Muscle of back (tissue), 13 donors: ENCODE data around the gene SERF2. TPM values are rescaled to one million over a fixed set of nuclear protein-coding genes. Genes with fewer than 3 reads are reported as not detected.
A peak's percentile ranks its signal among the peaks of the same experiment; 100 is the strongest.

Experiments used
- DNase-seq, 3 donors: peaks; one replicate each; pipeline versions ENCODE4 v3.0.0 to v3.0.0-alpha.2; 2013
- long read RNA-seq, 9 donors: transcript quantifications; one replicate each; lab custom pipeline, GENCODE V29; 2026
- polyA plus RNA-seq, 10 donors: library from polyadenylated mRNA; unstranded; fragments of 120-200 nt; gene quantifications; one replicate each; pipeline ENCODE4 v1.2.1, GENCODE V29; 2013; ENCODE audit not compliant: insufficient read length in 10 of 10

The SERF2 gene
- 100 to 1,000 TPM; 415 to 739 (median 567) TPM for polyA plus RNA-seq
- long read RNA-seq, donor 1, transcript SERF2-207 (2 exons, 582 nt): minor isoform, 77 of 496 reads
- long read RNA-seq, donor 1, transcript SERF2-201 (3 exons, 1,537 nt): major isoform, 404 of 496 reads
- long read RNA-seq, donor 1, transcript SERF2-216 (2 exons, 1,030 nt): minor isoform, 8 of 496 reads
- long read RNA-seq, donor 1, partial matches to known transcripts: 0 of 496 reads
- long read RNA-seq, donor 1, other reads (novel, unspliced or antisense): 0 of 496 reads
- long read RNA-seq, donor 2, transcript SERF2-216 (2 exons, 1,030 nt): minor isoform, 9 of 404 reads
- long read RNA-seq, donor 2, transcript SERF2-201 (3 exons, 1,537 nt): major isoform, 343 of 404 reads
- long read RNA-seq, donor 2, transcript SERF2-207 (2 exons, 582 nt): minor isoform, 45 of 404 reads
- long read RNA-seq, donor 2, partial matches to known transcripts: 5 of 404 reads
- long read RNA-seq, donor 2, other reads (novel, unspliced or antisense): 0 of 404 reads
- long read RNA-seq, donor 3, partial matches to known transcripts: 0 of 1 reads
- long read RNA-seq, donor 3, other reads (novel, unspliced or antisense): 0 of 1 reads
- long read RNA-seq, donor 4, transcript SERF2-216 (2 exons, 1,030 nt): minor isoform, 8 of 537 reads
- long read RNA-seq, donor 4, transcript SERF2-207 (2 exons, 582 nt): minor isoform, 89 of 537 reads
- long read RNA-seq, donor 4, transcript SERF2-201 (3 exons, 1,537 nt): major isoform, 430 of 537 reads
- long read RNA-seq, donor 4, transcript SERF2-202 (3 exons, 506 nt): minor isoform, 5 of 537 reads
- long read RNA-seq, donor 4, partial matches to known transcripts: 0 of 537 reads
- long read RNA-seq, donor 4, other reads (novel, unspliced or antisense): 0 of 537 reads
- long read RNA-seq, donor 5, transcript SERF2-207 (2 exons, 582 nt): minor isoform, 126 of 856 reads
- long read RNA-seq, donor 5, transcript SERF2-201 (3 exons, 1,537 nt): major isoform, 710 of 856 reads
- long read RNA-seq, donor 5, transcript SERF2-216 (2 exons, 1,030 nt): minor isoform, 7 of 856 reads
- long read RNA-seq, donor 5, transcript SERF2-202 (3 exons, 506 nt): minor isoform, 5 of 856 reads
- long read RNA-seq, donor 5, partial matches to known transcripts: 5 of 856 reads
- long read RNA-seq, donor 5, other reads (novel, unspliced or antisense): 0 of 856 reads
- long read RNA-seq, donor 6, transcript SERF2-216 (2 exons, 1,030 nt): minor isoform, 6 of 557 reads
- long read RNA-seq, donor 6, transcript SERF2-205 (3 exons, 690 nt): minor isoform, 5 of 557 reads
- long read RNA-seq, donor 6, transcript SERF2-207 (2 exons, 582 nt): minor isoform, 83 of 557 reads
- long read RNA-seq, donor 6, transcript SERF2-201 (3 exons, 1,537 nt): major isoform, 458 of 557 reads
- long read RNA-seq, donor 6, partial matches to known transcripts: 0 of 557 reads
- long read RNA-seq, donor 6, other reads (novel, unspliced or antisense): 0 of 557 reads
- long read RNA-seq, donor 7, transcript SERF2-201 (3 exons, 1,537 nt): major isoform, 342 of 421 reads
- long read RNA-seq, donor 7, transcript SERF2-216 (2 exons, 1,030 nt): minor isoform, 7 of 421 reads
- long read RNA-seq, donor 7, transcript SERF2-207 (2 exons, 582 nt): minor isoform, 55 of 421 reads
- long read RNA-seq, donor 7, partial matches to known transcripts: 9 of 421 reads
- long read RNA-seq, donor 7, other reads (novel, unspliced or antisense): 0 of 421 reads
- long read RNA-seq, donor 8, transcript SERF2-201 (3 exons, 1,537 nt): major isoform, 422 of 528 reads
- long read RNA-seq, donor 8, transcript SERF2-207 (2 exons, 582 nt): minor isoform, 75 of 528 reads
- long read RNA-seq, donor 8, partial matches to known transcripts: 19 of 528 reads
- long read RNA-seq, donor 8, other reads (novel, unspliced or antisense): 0 of 528 reads
- long read RNA-seq, donor 9, transcript SERF2-207 (2 exons, 582 nt): minor isoform, 10 of 89 reads
- long read RNA-seq, donor 9, transcript SERF2-201 (3 exons, 1,537 nt): major isoform, 72 of 89 reads
- long read RNA-seq, donor 9, partial matches to known transcripts: 0 of 89 reads
- long read RNA-seq, donor 9, other reads (novel, unspliced or antisense): 0 of 89 reads

DNA sequence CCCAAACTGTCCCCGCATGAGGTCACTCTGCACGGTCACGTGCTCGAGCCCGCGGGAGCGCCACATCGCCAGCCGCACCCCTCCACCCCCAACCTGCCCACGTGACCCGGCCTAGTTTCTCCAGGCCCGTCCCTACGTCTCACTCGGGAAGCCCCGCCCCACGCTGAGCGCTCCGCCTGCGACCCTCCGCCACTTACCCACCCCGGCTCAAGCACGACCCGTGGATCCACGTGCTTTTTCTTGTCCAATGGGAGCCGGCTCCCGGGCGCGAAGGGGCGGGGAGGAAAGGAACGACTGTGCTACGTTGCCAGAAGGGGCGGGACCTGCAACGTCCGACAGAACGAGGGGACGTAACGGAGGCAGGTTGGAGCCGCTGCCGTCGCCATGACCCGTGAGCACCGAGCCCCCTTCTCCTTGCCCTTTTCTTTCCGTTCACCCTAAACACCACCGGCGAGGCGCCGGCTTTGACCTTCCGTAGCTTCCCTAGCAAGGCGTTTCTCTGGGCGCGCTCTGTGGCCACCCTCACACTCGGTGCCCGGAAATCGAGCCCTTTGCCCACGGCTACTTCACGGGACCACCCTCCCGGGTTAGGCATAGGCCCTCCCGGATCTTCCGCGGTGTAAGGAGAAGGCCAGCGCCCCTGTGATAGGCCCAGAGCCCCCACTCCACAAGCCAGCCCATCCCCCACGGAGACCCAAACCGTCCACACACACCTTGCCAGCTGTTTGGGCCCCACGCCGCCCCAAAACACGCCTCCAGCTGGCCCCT lies at the start of gene SERF2:
TSS of gene SERF2 (plus strand) at position 328 of the 768 bp plus-strand sequence. CDS start at position 385, 57 bp downstream.
- peak; percentile 100 for DNase-seq

DNA sequence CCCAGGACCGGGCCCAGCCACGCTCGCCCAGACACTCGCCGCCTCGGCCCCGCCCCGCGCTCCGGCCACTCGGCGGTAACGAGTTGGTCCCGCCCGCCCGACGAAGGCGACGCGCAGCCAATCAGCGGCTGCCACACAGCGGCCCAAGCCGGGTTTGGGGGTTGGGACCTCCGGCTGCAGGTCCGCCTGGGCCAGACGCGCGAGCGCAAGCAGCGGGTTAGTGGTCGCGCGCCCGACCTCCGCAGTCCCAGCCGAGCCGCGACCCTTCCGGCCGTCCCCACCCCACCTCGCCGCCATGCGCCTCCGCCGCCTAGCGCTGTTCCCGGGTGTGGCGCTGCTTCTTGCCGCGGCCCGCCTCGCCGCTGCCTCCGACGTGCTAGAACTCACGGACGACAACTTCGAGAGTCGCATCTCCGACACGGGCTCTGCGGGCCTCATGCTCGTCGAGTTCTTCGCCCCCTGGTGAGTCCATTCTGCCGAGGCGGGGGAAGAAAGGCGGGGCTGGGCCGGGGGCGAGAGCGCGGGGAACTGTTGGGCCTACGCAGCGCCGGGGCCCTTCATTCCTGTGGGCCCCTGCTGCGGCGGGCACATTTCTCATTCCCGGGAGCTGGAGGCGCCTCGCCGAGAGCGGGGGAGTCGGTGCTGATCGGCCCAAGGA lies 45.7 kb upstream of the SERF2 start, which contains the start of gene PDIA3:
TSS of gene PDIA3 (plus strand) at position 194 of the 658 bp plus-strand sequence. CDS start at position 296, 102 bp downstream.
- peak; percentile 92 to 98 (median 94) for DNase-seq

DNA sequence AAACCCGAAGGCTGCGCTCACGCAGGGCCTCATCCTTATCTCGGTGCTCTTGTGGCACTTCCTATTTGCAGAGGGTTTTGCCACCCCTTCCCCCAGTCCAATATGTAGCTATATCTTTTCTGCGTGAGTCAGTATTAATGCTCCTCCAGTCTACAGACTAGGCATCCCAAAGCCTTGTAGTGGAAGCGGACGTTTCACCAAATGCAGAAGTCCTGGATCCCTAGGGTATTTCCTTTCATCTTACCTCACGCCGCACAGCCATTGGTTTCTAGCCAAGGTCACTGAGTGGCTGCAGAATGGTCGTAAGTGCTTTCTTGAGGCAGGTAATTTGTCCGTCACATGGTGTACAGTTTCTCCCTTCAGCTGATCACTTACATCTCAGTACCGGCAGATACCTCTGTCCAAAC lies 45.2 kb upstream of the SERF2 start:
- peak in 2 of 3 donors; percentile 17 to 34 for DNase-seq

DNA sequence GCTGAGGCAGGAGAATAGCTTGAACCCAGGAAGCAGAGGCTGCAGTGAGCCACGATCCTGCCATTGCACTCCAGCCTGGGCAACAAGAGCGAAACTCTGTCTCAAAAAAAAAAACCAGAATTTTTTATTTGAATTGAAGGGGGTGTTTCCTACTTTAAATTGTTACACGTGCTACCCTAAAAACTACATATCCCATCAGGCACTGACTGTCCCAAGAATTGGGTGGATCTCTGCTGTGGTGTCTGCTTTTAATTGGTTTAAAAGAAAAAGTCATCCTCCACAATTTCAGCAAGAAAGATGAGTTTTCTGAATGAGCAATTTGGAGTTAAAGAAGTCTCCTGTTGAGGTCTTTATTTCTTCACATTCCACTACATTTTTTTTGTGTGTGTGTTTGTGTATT lies 43.7 kb upstream of the SERF2 start:
- DNase-seq: peak in 2 of 3 donors; percentile 8 to 17

DNA sequence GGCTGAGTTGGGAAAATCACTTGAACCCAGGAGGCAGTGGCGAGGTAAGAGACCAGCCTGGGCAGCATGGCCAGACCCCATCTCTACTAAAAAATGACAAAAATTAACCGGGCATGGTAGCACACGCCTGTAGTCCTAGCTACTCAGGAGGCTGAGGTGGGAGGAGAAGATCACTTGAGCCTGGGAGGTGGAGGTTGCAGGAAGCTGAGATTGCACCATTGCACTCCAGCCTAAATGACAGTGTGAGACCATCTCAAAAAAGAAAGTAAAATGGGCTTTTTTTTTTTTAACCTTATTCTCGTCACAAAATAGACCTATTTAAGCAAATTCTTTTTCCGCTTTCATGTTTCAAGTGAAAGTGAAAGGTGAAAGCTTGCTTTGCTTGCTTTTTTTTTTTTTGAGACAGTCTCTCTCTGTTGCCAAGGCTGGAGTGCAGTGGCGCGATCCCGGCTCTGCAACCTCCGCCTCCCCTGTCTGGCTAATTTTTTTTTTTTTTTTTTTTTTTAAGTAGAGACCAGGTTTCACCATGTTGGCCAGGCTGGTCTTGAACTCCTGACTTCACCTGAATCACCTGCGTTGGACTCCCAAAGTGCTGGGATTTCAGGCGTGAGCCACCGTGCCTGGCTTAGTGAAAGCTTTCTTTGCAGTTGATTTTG lies 42.3 kb upstream of the SERF2 start:
- no peak for DNase-seq

DNA sequence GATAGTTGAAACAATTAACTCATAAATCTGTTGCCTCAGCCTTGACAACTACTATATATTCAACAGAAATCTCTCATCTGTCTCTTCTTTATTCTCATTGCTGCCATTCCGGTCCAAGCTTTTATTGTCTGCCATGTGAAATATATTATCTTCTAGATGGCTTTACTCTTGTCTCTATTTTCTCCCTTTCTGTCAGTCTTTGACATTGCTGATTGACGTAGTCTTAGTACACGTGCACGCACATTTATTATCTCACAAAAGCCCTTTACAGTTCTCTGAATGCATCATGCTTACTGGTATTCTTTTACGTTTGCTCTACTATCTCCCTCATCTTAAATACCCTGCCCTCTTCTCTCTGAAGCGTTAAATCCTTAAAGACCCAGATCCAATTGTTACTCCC lies 40.2 kb upstream of the SERF2 start:
- no peak for DNase-seq

DNA sequence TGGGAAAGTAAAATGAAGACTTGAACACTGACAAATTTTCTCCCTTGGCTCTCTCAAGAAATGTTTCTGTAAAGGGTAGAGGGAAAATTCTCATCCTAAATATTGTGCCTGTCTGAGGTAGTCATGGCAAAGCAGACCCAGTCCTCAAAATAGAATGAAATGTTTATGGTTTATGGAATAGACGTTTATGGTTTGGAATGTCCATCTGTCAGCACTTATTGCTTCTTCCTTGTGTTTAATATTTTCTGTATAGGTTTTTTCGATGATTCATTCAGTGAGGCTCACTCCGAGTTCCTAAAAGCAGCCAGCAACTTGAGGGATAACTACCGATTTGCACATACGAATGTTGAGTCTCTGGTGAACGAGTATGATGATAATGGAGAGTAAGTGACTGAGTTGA lies 29.3 kb upstream of the SERF2 start:
- peak in 1 of 3 donors; percentile 43 for DNase-seq

DNA sequence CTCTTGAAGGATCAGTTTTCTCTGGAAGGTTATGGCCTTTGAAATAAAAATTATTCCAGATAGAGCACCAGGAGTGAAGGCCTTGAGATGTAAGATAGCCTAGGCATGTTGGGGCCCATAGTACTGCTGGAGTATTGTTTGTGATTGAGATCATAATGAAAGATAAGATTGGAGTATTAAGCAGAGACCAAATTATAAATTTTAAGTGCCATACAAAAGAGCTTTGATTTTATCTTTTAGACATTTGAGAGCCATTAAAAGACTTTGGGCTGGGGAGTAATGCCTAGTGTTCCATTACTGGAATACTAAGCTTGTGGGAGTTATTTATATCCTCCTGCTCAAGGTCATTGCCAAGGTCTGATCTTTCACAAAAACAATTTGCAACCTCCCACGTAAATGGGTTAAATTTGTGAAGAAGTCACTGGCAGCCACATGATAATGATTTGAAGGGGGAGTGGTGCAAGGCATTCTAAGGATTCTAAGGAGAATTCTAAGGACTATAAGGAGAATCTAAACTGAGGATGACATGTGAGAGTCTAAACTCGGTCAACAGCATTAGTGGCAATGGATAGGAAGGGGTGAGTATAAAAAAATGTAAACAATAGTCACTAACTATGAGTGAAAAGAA lies 28.2 kb upstream of the SERF2 start:
- no peak for DNase-seq

DNA sequence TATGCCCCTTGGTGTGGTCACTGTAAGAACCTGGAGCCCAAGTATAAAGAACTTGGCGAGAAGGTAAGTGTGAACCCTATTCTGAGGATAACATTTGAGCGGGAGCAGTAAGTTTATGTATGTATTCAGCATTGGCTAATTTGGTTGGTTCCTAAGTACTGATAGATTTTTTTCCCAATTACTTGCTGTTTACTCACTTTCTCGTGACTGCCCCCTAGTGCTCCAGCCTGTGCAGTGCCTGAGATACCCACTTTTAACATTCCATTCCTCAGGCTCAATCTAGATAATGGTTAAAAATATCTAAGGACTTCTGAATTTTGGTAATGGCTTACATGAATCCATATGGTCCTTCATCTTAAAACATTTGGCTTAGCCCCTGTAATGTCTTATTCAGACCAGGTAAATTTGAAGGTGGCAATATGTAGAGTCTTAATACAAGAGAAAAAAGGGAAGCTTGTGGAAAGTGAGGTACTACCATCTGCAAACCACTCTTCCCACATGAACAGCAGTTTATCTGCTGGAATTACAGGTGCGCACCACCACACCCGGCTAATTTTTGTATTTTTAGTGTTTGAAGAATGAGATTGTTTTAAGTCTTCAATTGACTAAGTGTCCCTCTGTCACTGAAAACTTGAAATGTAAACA lies 22.4 kb upstream of the SERF2 start:
- DNase-seq: peak in 1 of 3 donors; percentile 67

DNA sequence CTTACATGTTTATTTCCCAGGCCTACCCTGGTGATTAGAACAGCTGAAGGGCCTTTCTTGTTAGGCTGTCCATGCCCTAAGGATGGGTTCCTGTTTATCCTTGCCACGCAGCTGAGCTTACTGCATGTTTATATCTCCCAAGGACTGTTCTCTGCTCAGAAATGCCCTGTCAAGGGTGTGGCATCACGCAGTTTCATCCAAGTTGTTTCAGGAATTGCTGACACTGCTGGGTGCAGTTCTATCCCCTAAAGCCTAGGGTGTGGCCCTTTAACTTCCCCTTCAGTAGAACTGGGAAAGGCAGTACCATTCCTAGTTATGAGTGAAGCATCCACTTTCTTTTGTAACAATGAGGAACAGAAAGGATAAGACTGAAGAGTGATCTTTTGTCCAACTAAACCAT lies 20.3 kb upstream of the SERF2 start:
- no peak for DNase-seq

DNA sequence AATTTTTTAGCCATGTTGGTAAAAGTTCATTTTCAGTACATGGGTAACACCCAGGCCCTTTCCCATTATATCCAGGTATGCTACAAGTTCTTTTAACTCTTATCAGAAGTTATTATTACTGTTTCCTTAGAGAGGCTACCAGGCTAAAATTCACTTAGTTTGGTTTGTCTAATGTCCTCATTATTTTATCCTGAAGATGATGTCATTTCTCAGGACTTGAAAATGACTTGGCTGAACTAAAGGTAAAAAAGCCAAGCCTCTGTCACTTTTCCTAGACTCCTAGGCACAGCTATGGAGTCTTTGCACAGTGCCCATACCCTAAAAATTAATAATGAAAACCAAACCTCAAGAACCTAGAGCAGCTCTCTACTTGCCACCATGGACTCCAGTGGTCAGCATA lies 19.5 kb upstream of the SERF2 start:
- no peak for DNase-seq

DNA sequence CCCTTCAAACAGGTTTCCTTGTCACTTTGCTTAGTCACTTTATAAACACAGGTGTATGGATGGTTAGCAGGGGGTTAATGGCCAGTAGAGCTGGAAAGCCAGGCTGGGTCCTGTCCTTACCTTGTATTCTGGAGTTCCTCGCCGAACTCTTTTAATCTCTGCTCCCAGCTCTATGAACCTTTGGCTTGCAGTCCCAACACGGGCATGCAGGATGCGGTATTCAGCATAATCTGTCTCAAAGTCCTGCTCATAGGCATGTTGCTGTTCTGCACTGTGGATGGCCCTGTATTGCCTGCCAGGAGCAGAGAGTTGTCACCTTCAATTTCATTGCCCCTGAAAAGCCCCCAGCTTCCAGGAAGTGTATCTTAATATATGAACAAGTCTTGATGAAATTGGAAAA lies 18.1 kb upstream of the SERF2 start:
- no peak for DNase-seq

DNA sequence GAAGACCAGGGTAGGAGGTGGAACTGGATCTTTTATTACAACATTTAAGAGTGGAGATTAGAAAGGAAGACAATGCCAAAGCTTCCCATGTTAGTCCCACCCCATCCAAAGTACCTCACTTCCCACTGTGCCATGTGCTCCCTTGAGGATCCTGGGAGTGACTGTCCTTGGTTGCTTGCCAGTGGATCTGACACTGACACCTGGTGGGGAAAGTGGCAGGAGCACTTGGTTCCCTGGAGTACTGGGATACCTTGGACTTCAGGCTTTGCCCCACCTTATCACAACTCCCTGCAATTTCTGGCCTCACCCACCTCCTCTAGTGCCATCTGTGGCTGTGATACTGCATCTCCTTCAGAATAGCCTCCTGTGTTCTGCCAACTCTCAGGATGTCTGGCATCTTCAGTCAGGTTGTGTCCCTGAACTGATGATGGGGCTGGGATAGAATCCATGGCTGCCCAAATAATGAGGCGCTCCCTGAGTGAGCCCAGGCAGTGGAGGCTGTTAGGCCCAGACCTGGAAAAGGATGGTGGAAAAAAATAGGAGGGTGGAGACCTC lies 16.6 kb upstream of the SERF2 start:
- peak in 1 of 3 donors; percentile 39 for DNase-seq

DNA sequence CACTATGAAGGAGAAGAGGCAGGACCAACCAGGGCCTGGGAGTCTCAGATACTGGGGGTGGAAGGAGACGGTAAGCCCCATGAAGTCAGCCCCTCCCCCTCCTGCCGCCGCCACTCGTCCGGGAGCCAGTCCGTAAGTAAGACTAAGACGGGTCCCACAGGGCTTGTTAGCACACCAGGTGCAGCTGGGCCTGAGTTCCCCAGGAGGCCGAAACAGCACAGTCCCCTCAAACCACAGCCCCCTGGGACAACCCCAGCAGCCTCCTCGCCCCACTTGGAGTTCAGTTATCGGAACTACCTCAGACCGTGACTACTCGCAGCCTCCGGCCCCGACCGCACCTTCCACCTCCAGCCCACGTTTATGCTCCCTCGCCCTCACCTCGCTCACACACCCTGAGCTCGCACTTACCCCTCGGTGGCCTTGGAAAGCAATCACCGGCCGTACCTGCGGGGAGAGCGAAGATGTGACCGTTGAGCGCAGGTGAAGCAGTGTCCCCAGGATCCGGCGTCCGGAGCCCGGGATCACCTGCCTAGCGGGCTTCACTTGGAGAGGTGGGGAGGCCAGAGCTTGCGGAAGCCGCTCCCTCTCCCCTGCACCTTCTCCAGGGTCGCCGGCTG lies 15.9 kb upstream of the SERF2 start:
- peak in 1 of 3 donors; percentile 50 for DNase-seq

DNA sequence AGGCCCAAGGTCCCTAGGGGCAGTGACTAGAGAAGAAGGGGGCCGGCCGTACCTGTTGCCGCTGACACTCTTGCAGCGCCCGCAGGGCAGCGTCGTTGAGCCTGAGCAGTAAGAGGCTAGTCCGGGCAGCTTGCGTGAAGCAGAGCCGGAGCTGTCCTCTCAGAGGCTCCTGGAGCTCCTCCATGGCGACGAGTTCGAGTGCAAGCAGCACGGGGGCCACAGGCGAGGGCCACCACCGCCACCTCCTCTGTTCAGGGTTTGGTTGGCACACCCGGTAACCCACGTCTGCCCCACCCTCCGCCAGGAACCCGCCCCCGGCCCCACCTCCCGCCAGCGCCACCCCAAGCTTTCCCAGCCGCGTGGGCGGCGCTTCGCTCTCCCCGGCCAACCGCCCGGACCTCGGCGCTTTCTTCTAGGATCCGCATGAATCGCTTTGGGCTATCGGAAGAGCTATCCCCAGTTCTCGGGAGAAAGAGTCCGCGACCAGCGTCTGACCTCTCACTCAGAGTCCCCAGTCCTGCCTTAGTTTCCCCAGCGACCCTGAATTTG lies 15.3 kb upstream of the SERF2 start, which contains the start of gene ELL3:
TSS of gene ELL3 (minus strand) at position 249 of the 549 bp plus-strand sequence. CDS start at position 184, 65 bp downstream.
- DNase-seq: peak in 1 of 3 donors; percentile 82
